OCI-LY7 (cell line): Measurements from ENCODE around the gene KLHDC8B. TPM values are rescaled to one million over a fixed set of nuclear protein-coding genes. Genes with fewer than 3 reads are reported as not detected.

Experiments used
- BruUV-seq: library from RNA; stranded (reverse); fragments of 400-500 nt; replicated peaks from 2 replicates; lab custom pipeline; 2021; lab: Mats Ljungman, UMichigan
- CTCF ChIA-PET: fragments of 300-600 bp; sonication (Branson Sonifier 250); formaldehyde crosslinking; loops from one replicate; lab custom pipeline; 2022; ENCODE audit warnings: antibody characterized with exemption; ENCODE audit not compliant: unreplicated experiment; lab: Charles Lee
- POLR2A ChIA-PET: fragments of 300-600 bp; sonication (Branson Sonifier 250); formaldehyde crosslinking; loops from one replicate; lab custom pipeline; 2022; ENCODE audit warnings: antibody characterized with exemption; lab: Charles Lee
- DNase-seq: peaks from one replicate; pipeline ENCODE4 v3.0.0-alpha.2; 2015; ENCODE audit warnings: low spot score
- H2AFZ ChIP-seq: fragments of 200-600 bp; sonication (generic), shearing (Covaris generic); 2 replicates; pipeline ENCODE4 v1.6.1; 2014; ENCODE audit warnings: mild to moderate bottlenecking, antibody characterized with exemption, low read length, moderate library complexity
- H3K27ac ChIP-seq: fragments of 200-600 bp; sonication (generic); 2 replicates; pipeline ENCODE4 v1.5.1; 2014; ENCODE audit warnings: mixed run types, low read depth, mild to moderate bottlenecking, moderate library complexity, low read length, inconsistent platforms; ENCODE audit not compliant: poor library complexity, severe bottlenecking
- H3K36me3 ChIP-seq: fragments of 200-600 bp; sonication (generic); 2 replicates; pipeline ENCODE4 v1.6.1; 2014; ENCODE audit warnings: mild to moderate bottlenecking, antibody characterized with exemption, low read length, moderate library complexity, mixed read lengths; ENCODE audit not compliant: insufficient read depth
- H3K4me1 ChIP-seq: fragments of 200-600 bp; sonication (generic); 2 replicates; pipeline ENCODE4 v1.5.1; 2014; ENCODE audit warnings: mild to moderate bottlenecking, low read length; ENCODE audit not compliant: insufficient read depth, poor library complexity, severe bottlenecking
- H3K4me2 ChIP-seq: fragments of 200-600 bp; sonication (generic); 2 replicates; pipeline ENCODE4 v1.6.1; 2014; ENCODE audit warnings: mild to moderate bottlenecking, low read length
- H3K4me3 ChIP-seq: fragments of 200-600 bp; sonication (generic); 2 replicates; pipeline ENCODE4 v1.5.1; 2014; ENCODE audit warnings: mild to moderate bottlenecking, low read depth, low read length; ENCODE audit not compliant: poor library complexity, severe bottlenecking
- H3K79me2 ChIP-seq: fragments of 200-600 bp; sonication (generic); 2 replicates; pipeline ENCODE4 v1.6.1; 2016; ENCODE audit warnings: low read depth, mild to moderate bottlenecking, low read length, moderate library complexity, mixed read lengths; ENCODE audit not compliant: insufficient read depth
- H3K9me2 ChIP-seq: fragments of 200-600 bp; sonication (generic); 2 replicates; pipeline ENCODE4 v1.6.1; 2016; ENCODE audit warnings: mild to moderate bottlenecking, low read length, mixed read lengths; ENCODE audit not compliant: insufficient read depth
- H3K9me3 ChIP-seq: fragments of 200-600 bp; sonication (generic); 2 replicates; pipeline ENCODE4 v1.6.1; 2014; ENCODE audit warnings: mild to moderate bottlenecking, mixed run types, low read length, mixed read lengths
- H4K20me1 ChIP-seq: fragments of 200-600 bp; sonication (generic); 2 replicates; pipeline ENCODE4 v1.6.1; 2014; ENCODE audit warnings: mild to moderate bottlenecking, antibody characterized with exemption, low read length, moderate library complexity, mixed read lengths; ENCODE audit not compliant: insufficient read depth
- CTCF ChIP-seq: fragments of 200-600 bp; sonication (generic); conservative IDR thresholded peaks from 2 replicates; pipeline ENCODE4 v1.5.1; 2014; ENCODE audit warnings: mild to moderate bottlenecking, antibody characterized with exemption, low read length, moderate library complexity, mixed read lengths
- EZH2phosphoT487 ChIP-seq: fragments of 200-600 bp; sonication (generic); IDR thresholded peaks from 2 replicates; pipeline ENCODE4 v1.6.1; 2018; ENCODE audit warnings: low read depth, borderline replicate concordance, mild to moderate bottlenecking, mixed run types, antibody characterized with exemption, low read length, moderate library complexity, mixed read lengths
- intact Hi-C: fragments of 100-400 bp; cut with micrococcal nuclease; formaldehyde crosslinking; loops from one replicate; pipeline ENCODE4 v1.10.0; 2022; ENCODE audit not compliant: unreplicated experiment
- total RNA-seq, 2 experiments: library from RNA; depleted of rRNA in 1 of 2; stranded (reverse); fragments of >200 nt in 1 of 2; shearing (Covaris generic) in 1 of 2; gene quantifications; 2 replicates each; pipeline ENCODE4 v1.2.3, GENCODE V29; 2014 to 2022

Gene KLHDC8B
- total RNA-seq, 2 experiments from 2014 or later: 0.69 to 0.91 TPM

GRCh38 chr3:49191741-49192140 lies 20.3 kb downstream of the KLHDC8B start:
- H3K79me2 ChIP-seq: no peaks in the 10 kb centered on the region
- CTCF ChIA-PET: no interaction called here

GRCh38 chr3:49198161-49198560 lies 26.8 kb downstream of the KLHDC8B start:
- Histone ChIP-seq H3K36me3 (no peaks in the 10 kb centered on the region), H3K79me2 (no peaks in the 10 kb centered on the region), H3K4me2 (no peak overlapping the region), H2AFZ (no peak overlapping the region), H3K4me1 (no peaks in the 10 kb centered on the region), H3K4me3 (no peak overlapping the region), H3K9me2 (no peaks in the 10 kb centered on the region), H3K9me3 (no peaks in the 10 kb centered on the region), H4K20me1 (no peaks in the 10 kb centered on the region), H3K27ac (no peak overlapping the region)
- intact Hi-C loops: no loop called here
- TF ChIP-seq CTCF (no peak), EZH2phosphoT487 (no peak)
- ChIA-PET POLR2A (interaction anchor here (1.0 kb wide), 1 partner anchor 12 kb away, joined by 3 read pairs; no protein-coding TSS in a partner anchor), CTCF (no interaction called here)
- DNase-seq: no peak
- BruUV-seq: no TSS peak

More at GRCh38 chr3:49191741-49192140, 20.3 kb downstream of the KLHDC8B start:
- Histone ChIP-seq H3K27ac (no peak overlapping the region), H3K36me3 (no peaks in the 10 kb centered on the region), H3K4me2 (no peak overlapping the region), H2AFZ (no peak overlapping the region), H3K9me3 (no peaks in the 10 kb centered on the region), H4K20me1 (no peaks in the 10 kb centered on the region), H3K9me2 (no peaks in the 10 kb centered on the region), H3K4me3 (no peak overlapping the region), H3K4me1 (no peaks in the 10 kb centered on the region)
- POLR2A ChIA-PET: no interaction called here
- intact Hi-C loops: no loop called here
- DNase-seq: no peak
- no TSS peak for BruUV-seq
- TF ChIP-seq EZH2phosphoT487 (no peak), CTCF (no peak)

- TF ChIP-seq CTCF (no peak), EZH2phosphoT487 (no peak)
- CTCF ChIA-PET: no interaction called here
- no peaks in the 10 kb centered on the region for H3K36me3 ChIP-seq
- no peaks in the 10 kb centered on the region for H3K9me2 ChIP-seq
- intact Hi-C loops: no loop called here
- H4K20me1 ChIP-seq: no peaks in the 10 kb centered on the region
- no peaks in the 10 kb centered on the region for H3K9me3 ChIP-seq
- H3K27ac ChIP-seq: no peak overlapping the region
- no peaks in the 10 kb centered on the region for H3K79me2 ChIP-seq
- no peak overlapping the region for H2AFZ ChIP-seq
- POLR2A ChIA-PET: no interaction called here
- H3K4me1 ChIP-seq: no peaks in the 10 kb centered on the region
- no peak overlapping the region for H3K4me2 ChIP-seq
- BruUV-seq: no TSS peak
- no peak for DNase-seq
- no peak overlapping the region for H3K4me3 ChIP-seq
These were observed 27.3 kb downstream of the KLHDC8B start for GRCh38 chr3:49198611-49199230.
